ENCODE data around the gene USP17L22. TPM values are rescaled to one million over a fixed set of nuclear protein-coding genes. Genes with fewer than 3 reads are reported as not detected.
A peak's percentile ranks its signal among the peaks of the same experiment; 100 is the strongest.
"Not testable (repeated sequence)": the region's sequence is repeated elsewhere in the genome, so short reads cannot be mapped to it uniquely, and the experiment has no call there.

USP17L22 gene, protein sequence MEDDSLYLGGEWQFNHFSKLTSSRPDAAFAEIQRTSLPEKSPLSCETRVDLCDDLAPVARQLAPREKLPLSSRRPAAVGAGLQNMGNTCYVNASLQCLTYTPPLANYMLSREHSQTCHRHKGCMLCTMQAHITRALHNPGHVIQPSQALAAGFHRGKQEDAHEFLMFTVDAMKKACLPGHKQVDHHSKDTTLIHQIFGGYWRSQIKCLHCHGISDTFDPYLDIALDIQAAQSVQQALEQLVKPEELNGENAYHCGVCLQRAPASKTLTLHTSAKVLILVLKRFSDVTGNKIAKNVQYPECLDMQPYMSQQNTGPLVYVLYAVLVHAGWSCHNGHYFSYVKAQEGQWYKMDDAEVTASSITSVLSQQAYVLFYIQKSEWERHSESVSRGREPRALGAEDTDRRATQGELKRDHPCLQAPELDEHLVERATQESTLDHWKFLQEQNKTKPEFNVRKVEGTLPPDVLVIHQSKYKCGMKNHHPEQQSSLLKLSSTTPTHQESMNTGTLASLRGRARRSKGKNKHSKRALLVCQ
- not detected for total RNA-seq

- H3K4me1 Mint-ChIP-seq; H3K36me3 Mint-ChIP-seq (ENCODE audit: low read depth); CTCF ChIA-PET; POLR2A ChIA-PET; DNase-seq; H3K27me3 Mint-ChIP-seq; ATAC-seq; H3K27ac Mint-ChIP-seq; H3K9me3 Mint-ChIP-seq (ENCODE audit: low read depth); H3K4me3 Mint-ChIP-seq; intact Hi-C loops (cut with DNase I, micrococcal nuclease): not testable (repeated sequence)
Measured at GRCh38 chr4:9267319-9267718, at the start of gene USP17L22. Gene USP17L22, plus strand, starts transcription at chr4:9267619. Its CDS starts 0 bp downstream, at chr4:9267619.

DNA sequence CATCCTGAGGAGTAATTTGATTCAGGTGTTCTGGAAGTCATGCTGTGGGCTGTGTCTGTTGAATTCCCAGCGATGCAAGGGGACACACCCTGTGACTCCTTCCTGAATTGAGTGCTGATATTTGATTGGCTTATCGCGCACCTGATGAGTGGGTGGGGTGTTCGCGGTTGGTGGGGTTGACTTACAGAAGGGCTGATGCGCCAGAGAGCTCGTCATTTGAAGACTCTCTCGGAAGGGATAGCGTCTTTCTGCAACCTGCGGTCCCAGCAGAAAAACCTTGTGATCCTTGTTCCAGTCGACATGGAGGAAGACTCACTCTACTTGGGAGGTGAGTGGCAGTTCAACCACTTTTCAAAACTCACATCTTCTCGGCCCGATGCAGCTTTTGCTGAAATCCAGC lies 47.6 kb upstream of the USP17L22 start, which contains the start of gene USP17L12:
USP17L12 (plus strand) TSS at position 301 of the 400 bp plus-strand sequence; CDS start at position 301, 0 bp downstream.
- DNase-seq; POLR2A ChIA-PET; H3K36me3 Mint-ChIP-seq (ENCODE audit: low read depth): not testable (repeated sequence)

GRCh38 chr4:9224596-9224995 lies 42.8 kb upstream of the USP17L22 start, which contains the start of gene USP17L13:
Gene USP17L13, plus strand, starts transcription at chr4:9224896. Its CDS starts 0 bp downstream, at chr4:9224896.
- H3K27ac Mint-ChIP-seq; DNase-seq; H3K9me3 Mint-ChIP-seq (ENCODE audit: low read depth); intact Hi-C loops (cut with DNase I, micrococcal nuclease); H3K4me1 Mint-ChIP-seq; H3K36me3 Mint-ChIP-seq (ENCODE audit: low read depth); CTCF ChIA-PET; ATAC-seq; POLR2A ChIA-PET; H3K27me3 Mint-ChIP-seq; H3K4me3 Mint-ChIP-seq: not testable (repeated sequence)

More for the DNA sequence above, 47.6 kb upstream of the USP17L22 start, which contains the start of gene USP17L12:
- H3K4me3 Mint-ChIP-seq; CTCF ChIA-PET; intact Hi-C loops (cut with DNase I, micrococcal nuclease); ATAC-seq; H3K4me1 Mint-ChIP-seq; H3K27me3 Mint-ChIP-seq; H3K27ac Mint-ChIP-seq; H3K9me3 Mint-ChIP-seq (ENCODE audit: low read depth): not testable (repeated sequence)

GRCh38 chr4:9230249-9230648 lies 37.2 kb upstream of the USP17L22 start:
- POLR2A ChIA-PET; ATAC-seq; H3K27ac Mint-ChIP-seq; H3K4me3 Mint-ChIP-seq; intact Hi-C loops (cut with DNase I, micrococcal nuclease); H3K9me3 Mint-ChIP-seq (ENCODE audit: low read depth); H3K4me1 Mint-ChIP-seq; H3K27me3 Mint-ChIP-seq; CTCF ChIA-PET; H3K36me3 Mint-ChIP-seq (ENCODE audit: low read depth): not testable (repeated sequence)
- peak; percentile 0 for DNase-seq

DNA sequence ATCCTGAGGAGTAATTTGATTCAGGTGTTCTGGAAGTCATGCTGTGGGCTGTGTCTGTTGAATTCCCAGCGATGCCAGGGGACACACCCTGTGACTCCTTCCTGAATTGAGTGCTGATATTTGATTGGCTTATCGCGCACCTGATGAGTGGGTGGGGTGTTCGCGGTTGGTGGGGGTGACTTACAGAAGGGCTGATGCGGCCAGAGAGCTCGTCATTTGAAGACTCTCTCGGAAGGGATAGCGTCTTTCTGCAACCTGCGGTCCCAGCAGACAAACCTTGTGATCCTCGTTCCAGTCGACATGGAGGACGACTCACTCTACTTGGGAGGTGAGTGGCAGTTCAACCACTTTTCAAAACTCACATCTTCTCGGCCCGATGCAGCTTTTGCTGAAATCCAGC lies 33.3 kb upstream of the USP17L22 start, which contains the start of gene USP17L15:
USP17L15 (plus strand) TSS at position 301 of the 400 bp plus-strand sequence; CDS start at position 301, 0 bp downstream.
- POLR2A ChIA-PET; H3K9me3 Mint-ChIP-seq (ENCODE audit: low read depth); H3K4me3 Mint-ChIP-seq; H3K27me3 Mint-ChIP-seq; H3K27ac Mint-ChIP-seq; DNase-seq; ATAC-seq; CTCF ChIA-PET; H3K4me1 Mint-ChIP-seq; intact Hi-C loops (cut with DNase I, micrococcal nuclease); H3K36me3 Mint-ChIP-seq (ENCODE audit: low read depth): not testable (repeated sequence)

GRCh38 chr4:9238461-9238860 lies 29.0 kb upstream of the USP17L22 start:
- H3K36me3 Mint-ChIP-seq (ENCODE audit: low read depth); ATAC-seq; CTCF ChIA-PET; POLR2A ChIA-PET; H3K4me1 Mint-ChIP-seq; H3K4me3 Mint-ChIP-seq; H3K27ac Mint-ChIP-seq; H3K9me3 Mint-ChIP-seq (ENCODE audit: low read depth); intact Hi-C loops (cut with DNase I, micrococcal nuclease); H3K27me3 Mint-ChIP-seq: not testable (repeated sequence)
- DNase-seq: peak; percentile 6

GRCh38 chr4:9243579-9243978 lies 23.8 kb upstream of the USP17L22 start, which contains the start of gene USP17L17:
Gene USP17L17, plus strand, starts transcription at chr4:9243879. Its CDS starts 0 bp downstream, at chr4:9243879.
- H3K9me3 Mint-ChIP-seq (ENCODE audit: low read depth); DNase-seq; H3K36me3 Mint-ChIP-seq (ENCODE audit: low read depth); intact Hi-C loops (cut with DNase I, micrococcal nuclease); H3K4me1 Mint-ChIP-seq; H3K27me3 Mint-ChIP-seq; ATAC-seq; POLR2A ChIA-PET; H3K27ac Mint-ChIP-seq; H3K4me3 Mint-ChIP-seq; CTCF ChIA-PET: not testable (repeated sequence)

- peak; percentile 0 for DNase-seq
Measured at GRCh38 chr4:9247953-9248680, 19.3 kb upstream of the USP17L22 start, which contains the start of gene USP17L18. Gene USP17L18, plus strand, starts transcription at chr4:9248630. Its CDS starts 0 bp downstream, at chr4:9248630.

DNA sequence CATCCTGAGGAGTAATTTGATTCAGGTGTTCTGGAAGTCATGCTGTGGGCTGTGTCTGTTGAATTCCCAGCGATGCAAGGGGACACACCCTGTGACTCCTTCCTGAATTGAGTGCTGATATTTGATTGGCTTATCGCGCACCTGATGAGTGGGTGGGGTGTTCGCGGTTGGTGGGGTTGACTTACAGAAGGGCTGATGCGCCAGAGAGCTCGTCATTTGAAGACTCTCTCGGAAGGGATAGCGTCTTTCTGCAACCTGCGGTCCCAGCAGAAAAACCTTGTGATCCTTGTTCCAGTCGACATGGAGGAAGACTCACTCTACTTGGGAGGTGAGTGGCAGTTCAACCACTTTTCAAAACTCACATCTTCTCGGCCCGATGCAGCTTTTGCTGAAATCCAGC lies 14.3 kb upstream of the USP17L22 start, which contains the start of gene USP17L19:
USP17L19 (plus strand) TSS at position 301 of the 400 bp plus-strand sequence; CDS start at position 301, 0 bp downstream.
- H3K9me3 Mint-ChIP-seq (ENCODE audit: low read depth); intact Hi-C loops (cut with DNase I, micrococcal nuclease); H3K36me3 Mint-ChIP-seq (ENCODE audit: low read depth); H3K27ac Mint-ChIP-seq; POLR2A ChIA-PET; H3K4me1 Mint-ChIP-seq; H3K27me3 Mint-ChIP-seq; CTCF ChIA-PET; H3K4me3 Mint-ChIP-seq; ATAC-seq; DNase-seq: not testable (repeated sequence)

More at GRCh38 chr4:9247953-9248680, 19.3 kb upstream of the USP17L22 start, which contains the start of gene USP17L18:
- POLR2A ChIA-PET; H3K4me1 Mint-ChIP-seq; H3K36me3 Mint-ChIP-seq (ENCODE audit: low read depth); H3K27ac Mint-ChIP-seq; ATAC-seq; H3K4me3 Mint-ChIP-seq; H3K27me3 Mint-ChIP-seq; H3K9me3 Mint-ChIP-seq (ENCODE audit: low read depth); CTCF ChIA-PET; intact Hi-C loops (cut with DNase I, micrococcal nuclease): not testable (repeated sequence)

- H3K4me3 Mint-ChIP-seq; POLR2A ChIA-PET; H3K36me3 Mint-ChIP-seq (ENCODE audit: low read depth); CTCF ChIA-PET; DNase-seq; H3K4me1 Mint-ChIP-seq; H3K27ac Mint-ChIP-seq; intact Hi-C loops (cut with DNase I, micrococcal nuclease); ATAC-seq; H3K27me3 Mint-ChIP-seq; H3K9me3 Mint-ChIP-seq (ENCODE audit: low read depth): not testable (repeated sequence)
Measured at GRCh38 chr4:9257824-9258223, 9.6 kb upstream of the USP17L22 start, which contains the start of gene USP17L20. Gene USP17L20, plus strand, starts transcription at chr4:9258124. Its CDS starts 0 bp downstream, at chr4:9258124.

DNA sequence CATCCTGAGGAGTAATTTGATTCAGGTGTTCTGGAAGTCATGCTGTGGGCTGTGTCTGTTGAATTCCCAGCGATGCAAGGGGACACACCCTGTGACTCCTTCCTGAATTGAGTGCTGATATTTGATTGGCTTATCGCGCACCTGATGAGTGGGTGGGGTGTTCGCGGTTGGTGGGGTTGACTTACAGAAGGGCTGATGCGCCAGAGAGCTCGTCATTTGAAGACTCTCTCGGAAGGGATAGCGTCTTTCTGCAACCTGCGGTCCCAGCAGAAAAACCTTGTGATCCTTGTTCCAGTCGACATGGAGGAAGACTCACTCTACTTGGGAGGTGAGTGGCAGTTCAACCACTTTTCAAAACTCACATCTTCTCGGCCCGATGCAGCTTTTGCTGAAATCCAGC lies 4.8 kb upstream of the USP17L22 start, which contains the start of gene USP17L21:
USP17L21 (plus strand) TSS at position 301 of the 400 bp plus-strand sequence; CDS start at position 301, 0 bp downstream.
- H3K4me1 Mint-ChIP-seq; H3K36me3 Mint-ChIP-seq (ENCODE audit: low read depth); intact Hi-C loops (cut with DNase I, micrococcal nuclease); H3K27ac Mint-ChIP-seq; POLR2A ChIA-PET; H3K4me3 Mint-ChIP-seq; CTCF ChIA-PET; H3K27me3 Mint-ChIP-seq; H3K9me3 Mint-ChIP-seq (ENCODE audit: low read depth); ATAC-seq; DNase-seq: not testable (repeated sequence)

Measured in activated CD4-positive, alpha-beta T cell treated with anti-CD3 and anti-CD28 coated beads for 36 hours (primary cell).